GM21529 (cell line): ENCODE measurements around the gene NYNRIN.

Experiments used
- ATAC-seq: cut with Tn5 transposase; IDR thresholded peaks from one replicate; pipeline ENCODE4 v1.9.1; 2021; ENCODE audit not compliant: unreplicated experiment

The NYNRIN gene

GRCh38 chr14:24414077-24414476, 15.3 kb downstream of the NYNRIN start:
- ATAC-seq, result no peak

- ATAC-seq, result no peak
These were observed 16.1 kb downstream of the NYNRIN start for GRCh38 chr14:24414732-24415420.

- ATAC-seq, result no peak
These were observed 16.8 kb downstream of the NYNRIN start for GRCh38 chr14:24415421-24416253.

GRCh38 chr14:24416254-24416931, 17.6 kb downstream of the NYNRIN start:
- ATAC-seq, result no peak

GRCh38 chr14:24416932-24417619, 18.3 kb downstream of the NYNRIN start:
- ATAC-seq, result no peak

DNA sequence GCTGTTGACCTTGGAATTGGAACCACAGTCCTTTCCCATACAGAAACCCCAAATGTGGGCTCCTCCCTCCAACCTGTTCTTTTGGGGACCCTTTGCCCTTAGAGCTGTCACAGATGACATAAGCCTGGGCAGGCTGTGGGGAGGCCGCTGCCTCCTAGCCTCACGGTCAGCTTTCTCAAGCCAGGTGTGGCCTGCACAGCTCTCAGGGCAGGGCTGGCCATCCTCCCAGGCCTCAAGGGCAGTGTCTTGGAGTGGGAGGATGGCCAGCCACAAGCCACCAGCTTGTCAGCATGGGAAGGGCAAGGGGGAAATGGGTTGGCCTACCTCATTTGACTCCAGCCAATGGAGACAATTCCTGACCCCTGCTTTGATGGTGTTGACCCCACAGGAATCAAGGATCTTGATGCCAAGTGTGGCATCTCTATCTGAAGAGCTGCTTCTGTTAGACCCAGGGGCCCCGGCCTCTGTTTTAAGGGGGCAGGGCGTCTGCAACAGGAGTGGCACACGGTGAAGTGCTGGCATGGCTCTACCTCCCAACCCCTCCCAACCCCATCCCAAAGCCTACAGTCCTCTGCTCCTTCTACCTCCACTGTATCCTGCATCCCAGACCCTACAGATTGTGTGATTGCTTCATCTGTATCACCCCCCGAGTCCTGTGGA, 19.2 kb downstream of the NYNRIN start:
- ATAC-seq, result no peak

DNA sequence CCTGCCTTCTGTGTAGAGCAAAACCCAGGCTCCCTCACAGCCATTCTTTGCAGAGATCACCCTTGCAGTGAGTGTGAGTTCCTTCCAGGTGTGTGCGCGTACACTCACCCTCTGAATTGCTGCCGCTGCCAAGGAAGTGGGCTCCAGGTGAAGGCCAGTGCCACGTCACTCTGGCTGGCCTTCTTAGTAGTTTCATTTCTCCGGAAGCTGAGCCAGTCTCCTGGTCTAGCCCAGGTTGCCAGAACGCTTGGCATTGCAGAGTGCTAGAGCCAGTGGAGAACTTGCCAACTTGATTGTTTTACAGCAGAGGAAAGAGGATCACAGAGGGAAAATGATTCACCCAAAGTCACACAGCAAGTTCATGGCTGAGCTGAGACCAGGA, 19.7 kb downstream of the NYNRIN start:
- no peak for ATAC-seq

- no peak for ATAC-seq
These were observed 23.5 kb downstream of the NYNRIN start for GRCh38 chr14:24422261-24422660.

GRCh38 chr14:24422694-24423601, 24.1 kb downstream of the NYNRIN start:
- ATAC-seq, result no peak

GRCh38 chr14:24425704-24426103, 26.9 kb downstream of the NYNRIN start:
- no peak for ATAC-seq

- ATAC-seq, result no peak
These were observed 27.5 kb downstream of the NYNRIN start for GRCh38 chr14:24426150-24426911.

GRCh38 chr14:24426912-24427536, 28.2 kb downstream of the NYNRIN start:
- no peak for ATAC-seq

DNA sequence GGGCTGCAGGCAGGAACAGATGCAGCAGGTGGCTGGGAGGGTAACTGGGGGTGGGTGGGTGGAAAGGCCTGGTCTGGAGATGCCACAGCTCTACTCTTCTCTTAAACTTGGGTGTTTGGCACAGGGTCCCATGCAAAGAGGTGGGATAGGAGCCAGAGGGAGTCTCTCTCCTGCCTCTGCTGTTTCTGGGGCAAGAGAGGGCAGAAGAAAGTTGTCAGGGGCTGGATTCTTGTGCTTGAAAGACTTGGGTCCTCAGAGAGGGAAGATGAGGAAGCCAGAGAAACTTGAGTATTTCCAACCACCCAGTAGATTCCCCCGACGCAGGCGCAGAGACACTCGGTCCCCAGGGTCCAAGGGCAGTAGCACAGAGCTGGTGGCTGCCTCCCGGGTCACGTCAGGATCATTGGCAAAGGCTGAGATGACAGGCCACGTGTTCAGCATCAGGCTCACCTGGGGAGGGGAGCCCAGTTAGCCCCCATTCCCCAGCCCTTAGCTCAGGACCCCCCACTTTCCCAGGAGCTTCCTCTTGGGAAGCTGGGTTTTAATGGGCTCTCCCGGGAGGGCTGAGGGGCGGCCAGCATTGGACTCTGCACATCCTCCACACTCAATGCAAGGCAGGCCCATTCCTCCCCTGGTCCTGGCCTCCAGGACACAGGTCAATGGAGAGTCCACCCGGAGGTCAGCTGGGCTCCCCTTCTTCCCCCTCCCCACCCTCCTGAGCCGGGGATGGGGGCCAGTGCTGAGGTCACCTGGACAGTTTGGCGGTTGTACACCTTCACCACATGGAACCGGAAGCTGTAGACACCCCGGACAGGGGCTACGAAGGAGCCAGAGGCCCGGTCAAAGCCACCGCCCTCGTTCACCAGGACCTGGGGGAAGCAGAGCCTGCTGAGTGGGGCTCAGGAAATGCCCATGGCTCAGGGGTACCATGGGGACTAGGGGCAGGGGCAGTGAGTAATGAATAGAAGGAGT, 29.0 kb downstream of the NYNRIN start:
- no peak for ATAC-seq

GRCh38 chr14:24428628-24429394, 30.0 kb downstream of the NYNRIN start:
- ATAC-seq, result no peak

GRCh38 chr14:24429395-24430142, 30.8 kb downstream of the NYNRIN start, which contains the start of the genes CBLN3 and KHNYN:
Gene CBLN3 (minus strand): TSS chr14:24429668. CDS start chr14:24429054, 614 bp downstream.
Gene KHNYN (plus strand): TSS chr14:24429954. CDS start chr14:24430731, 777 bp downstream.
- ATAC-seq, result peak; percentile 87
